Mesodermal cell (in vitro differentiated cells): ENCODE measurements around the gene ADGRG3.
"Not testable (repeated sequence)": the region's sequence is repeated elsewhere in the genome, so short reads cannot be mapped to it uniquely, and the experiment has no call there.

ENCODE experiments used
- H3K27ac ChIP-seq: 2 replicates; pipeline ENCODE4 v1.7.0; 2013; ENCODE audit warnings: mild to moderate bottlenecking, low read depth, low read length, moderate library complexity; ENCODE audit not compliant: severe bottlenecking
- H3K36me3 ChIP-seq: 2 replicates; pipeline ENCODE4 v1.7.1; 2013; ENCODE audit warnings: mild to moderate bottlenecking, low read length, moderate library complexity; ENCODE audit not compliant: control insufficient read depth, insufficient read depth
- H3K4me1 ChIP-seq: one replicate; pipeline ENCODE4 v1.7.1; 2013; ENCODE audit warnings: mild to moderate bottlenecking, low read length; ENCODE audit not compliant: insufficient read depth, control insufficient read depth, poor library complexity, severe bottlenecking
- H3K4me3 ChIP-seq: 2 replicates; pipeline ENCODE4 v1.7.0; 2013; ENCODE audit warnings: low read length, control low read depth, mild to moderate bottlenecking; ENCODE audit not compliant: insufficient read depth, poor library complexity, severe bottlenecking; ENCODE audit errors: extremely low read depth
- H3K9me3 ChIP-seq: 2 replicates; pipeline ENCODE4 v1.7.1; 2013; ENCODE audit warnings: mild to moderate bottlenecking, low read length, moderate library complexity; ENCODE audit not compliant: control insufficient read depth
- WGBS, 2 experiments: methylation state at CpG; one replicate each; pipeline ENCODE4 v1.1.5; 2013; ENCODE audit warnings: missing lambda C conversion rate in 2 of 2; ENCODE audit not compliant: insufficient coverage in 2 of 2; 5-methylcytosine and 5-hydroxymethylcytosine counted together

ADGRG3 gene

GRCh38 chr16:57712569-57712968 lies 44.5 kb downstream of the ADGRG3 start:
- H3K4me1 ChIP-seq, H3K9me3 ChIP-seq, H3K4me3 ChIP-seq, H3K36me3 ChIP-seq, H3K27ac ChIP-seq: not testable (repeated sequence)
- WGBS, 2 experiments, result 86 to 88% methylated on average over 5 of the region's 6 CpGs

- no peak overlapping the region for H3K27ac ChIP-seq
- no peak overlapping the region for H3K4me3 ChIP-seq
- H3K9me3 ChIP-seq, result no peaks in the 10 kb centered on the region
- no peaks in the 10 kb centered on the region for H3K36me3 ChIP-seq
- WGBS, 2 experiments, result 92% methylated on average over 8 of the region's 8 CpGs
- no peaks in the 10 kb centered on the region for H3K4me1 ChIP-seq
These were observed 45.5 kb downstream of the ADGRG3 start for GRCh38 chr16:57713596-57713995.

GRCh38 chr16:57714047-57714446 lies 45.9 kb downstream of the ADGRG3 start:
- Histone ChIP-seq H3K9me3 (no peaks in the 10 kb centered on the region), H3K27ac (no peak overlapping the region), H3K36me3 (no peaks in the 10 kb centered on the region), H3K4me3 (no peak overlapping the region), H3K4me1 (no peaks in the 10 kb centered on the region)
- WGBS, 2 experiments, result 95 to 97% methylated on average over 4 to 5 of the region's 6 CpGs

GRCh38 chr16:57720142-57720575 lies 52.1 kb downstream of the ADGRG3 start:
- Histone ChIP-seq H3K36me3 (no peaks in the 10 kb centered on the region), H3K4me1 (no peaks in the 10 kb centered on the region), H3K27ac (no peak overlapping the region), H3K4me3 (no peak overlapping the region), H3K9me3 (no peaks in the 10 kb centered on the region)
- WGBS, 2 experiments, result 92 to 94% methylated on average over 2 of the region's 3 CpGs

- Histone ChIP-seq H3K36me3 (no peaks in the 10 kb centered on the region), H3K27ac (no peak overlapping the region), H3K4me3 (no peak overlapping the region), H3K9me3 (no peaks in the 10 kb centered on the region), H3K4me1 (no peaks in the 10 kb centered on the region)
- WGBS, 2 experiments, result 85 to 92% methylated on average over 7 to 9 of the region's 17 CpGs
These were observed 53.5 kb downstream of the ADGRG3 start for GRCh38 chr16:57721356-57722209.

GRCh38 chr16:57722210-57722499 lies 54.0 kb downstream of the ADGRG3 start:
- H3K9me3 ChIP-seq, result no peaks in the 10 kb centered on the region
- no peaks in the 10 kb centered on the region for H3K4me1 ChIP-seq
- H3K27ac ChIP-seq, result no peak overlapping the region
- 100% methylated on average over 2 of the region's 2 CpGs for WGBS, 2 experiments
- no peak overlapping the region for H3K4me3 ChIP-seq
- no peaks in the 10 kb centered on the region for H3K36me3 ChIP-seq

- 87% methylated on average over 9 to 10 of the region's 11 CpGs for WGBS, 2 experiments
- no peak overlapping the region for H3K27ac ChIP-seq
These were observed 54.5 kb downstream of the ADGRG3 start for GRCh38 chr16:57722651-57723050.

GRCh38 chr16:57723170-57723569 lies 55.1 kb downstream of the ADGRG3 start:
- Histone ChIP-seq H3K4me1 (no peaks in the 10 kb centered on the region), H3K36me3 (no peaks in the 10 kb centered on the region), H3K9me3 (no peaks in the 10 kb centered on the region), H3K4me3 (no peak overlapping the region), H3K27ac (no peak overlapping the region)
- 66 to 72% methylated on average over 6 to 7 of the region's 7 CpGs for WGBS, 2 experiments

More at GRCh38 chr16:57722651-57723050, 54.5 kb downstream of the ADGRG3 start:
- Histone ChIP-seq H3K36me3 (no peaks in the 10 kb centered on the region), H3K4me1 (no peaks in the 10 kb centered on the region), H3K4me3 (no peak overlapping the region), H3K9me3 (no peaks in the 10 kb centered on the region)

GRCh38 chr16:57724531-57724930 lies 56.4 kb downstream of the ADGRG3 start:
- H3K36me3 ChIP-seq, result no peaks in the 10 kb centered on the region
- WGBS, 2 experiments, result 89 to 92% methylated on average over 13 to 14 of the region's 15 CpGs
- no peaks in the 10 kb centered on the region for H3K4me1 ChIP-seq
- no peak overlapping the region for H3K27ac ChIP-seq
- no peak overlapping the region for H3K4me3 ChIP-seq
- H3K9me3 ChIP-seq, result no peaks in the 10 kb centered on the region

- Histone ChIP-seq H3K4me3 (no peak overlapping the region), H3K9me3 (no peaks in the 10 kb centered on the region), H3K27ac (no peak overlapping the region), H3K36me3 (no peaks in the 10 kb centered on the region), H3K4me1 (no peaks in the 10 kb centered on the region)
- 100% methylated on average over 1 to 2 of the region's 5 CpGs for whole genome bisulfite sequencing, 2 experiments
These were observed 57.0 kb downstream of the ADGRG3 start for GRCh38 chr16:57725151-57725550.

- no peaks in the 10 kb centered on the region for H3K36me3 ChIP-seq
- H3K9me3 ChIP-seq, result no peaks in the 10 kb centered on the region
- no peak overlapping the region for H3K4me3 ChIP-seq
- 82 to 95% methylated on average over 3 to 4 of the region's 5 CpGs for WGBS, 2 experiments
- H3K4me1 ChIP-seq, result no peaks in the 10 kb centered on the region
- H3K27ac ChIP-seq, result no peak overlapping the region
These were observed 57.4 kb downstream of the ADGRG3 start for GRCh38 chr16:57725554-57725953.
